ENCODE measurements around the gene CHRNA4.

The CHRNA4 gene

GRCh38 chr20:63359937-63360849, 956 bp downstream of the CHRNA4 start:
- Histone ChIP-seq H2AFZ (ENCODE audit: low read depth, low read length) (no peak overlapping the region), H4K20me1 (ENCODE audit: insufficient read depth, low read length) (peaks cover 24% of the 10 kb centered on the region), H3K79me2 (ENCODE audit: insufficient read depth, low read length) (no peaks in the 10 kb centered on the region), H3K9ac (ENCODE audit: low read depth, low read length) (no peak overlapping the region), H3K36me3 (ENCODE audit: insufficient read depth, low read length) (no peaks in the 10 kb centered on the region), H3K4me2 (ENCODE audit: insufficient read depth, low read length) (no peak overlapping the region), H3K27ac (ENCODE audit: low read length) (no peak overlapping the region), H3K27me3 (ENCODE audit: insufficient read depth, low read length, poor library complexity) (no peaks in the 10 kb centered on the region), H3K4me3 (ENCODE audit: low read depth in 1 of 2, low read length in 2 of 2) (no peak overlapping the region), H3K4me1 (ENCODE audit: insufficient read depth, low read length) (no peaks in the 10 kb centered on the region), H3K9me3 (ENCODE audit: insufficient read depth, low read length, severe bottlenecking) (no peaks in the 10 kb centered on the region)
- ATAC-seq (ENCODE audit: insufficient read depth, low read depth) (no peak), DNase-seq (no peak)
- TF ChIP-seq EZH2 (IDR thresholded peaks at IDR 0.05; ENCODE audit: borderline replicate concordance, low read depth, low read length, severe bottlenecking), result no peak
- TF ChIP-seq CTCF (IDR thresholded peaks at IDR 0.05; ENCODE audit: borderline replicate concordance, extremely low read depth, low read length, poor library complexity, severe bottlenecking), result no peak

GRCh38 chr20:63359164-63359934, 1.8 kb downstream of the CHRNA4 start:
- Histone ChIP-seq H3K27ac (ENCODE audit: low read length) (no peak overlapping the region), H3K9me3 (ENCODE audit: insufficient read depth, low read length, severe bottlenecking) (no peaks in the 10 kb centered on the region), H4K20me1 (ENCODE audit: insufficient read depth, low read length) (peaks cover 28% of the 10 kb centered on the region), H3K36me3 (ENCODE audit: insufficient read depth, low read length) (no peaks in the 10 kb centered on the region), H3K27me3 (ENCODE audit: insufficient read depth, low read length, poor library complexity) (no peaks in the 10 kb centered on the region), H3K4me3 (ENCODE audit: low read depth in 1 of 2, low read length in 2 of 2) (no peak overlapping the region), H3K79me2 (ENCODE audit: insufficient read depth, low read length) (no peaks in the 10 kb centered on the region), H3K9ac (ENCODE audit: low read depth, low read length) (no peak overlapping the region), H3K4me2 (ENCODE audit: insufficient read depth, low read length) (no peak overlapping the region), H2AFZ (ENCODE audit: low read depth, low read length) (no peak overlapping the region), H3K4me1 (ENCODE audit: insufficient read depth, low read length) (no peaks in the 10 kb centered on the region)
- TF ChIP-seq EZH2 (IDR thresholded peaks at IDR 0.05; ENCODE audit: borderline replicate concordance, low read depth, low read length, severe bottlenecking) (no peak), CTCF (IDR thresholded peaks at IDR 0.05; ENCODE audit: borderline replicate concordance, extremely low read depth, low read length, poor library complexity, severe bottlenecking) (no peak)
- DNase-seq, result no peak
- no peak for ATAC-seq (ENCODE audit: insufficient read depth, low read depth)

- no peak for DNase-seq
- H3K27ac ChIP-seq (ENCODE audit: low read length), result no peak overlapping the region
- no peak overlapping the region for H2AFZ ChIP-seq (ENCODE audit: low read depth, low read length)
- no peak overlapping the region for H3K4me2 ChIP-seq (ENCODE audit: insufficient read depth, low read length)
- H4K20me1 ChIP-seq (ENCODE audit: insufficient read depth, low read length), result peaks cover 22% of the 10 kb centered on the region
- TF ChIP-seq CTCF (IDR thresholded peaks at IDR 0.05; ENCODE audit: borderline replicate concordance, extremely low read depth, low read length, poor library complexity, severe bottlenecking), result no peak
- no peak for TF ChIP-seq EZH2 (IDR thresholded peaks at IDR 0.05; ENCODE audit: borderline replicate concordance, low read depth, low read length, severe bottlenecking)
- H3K36me3 ChIP-seq (ENCODE audit: insufficient read depth, low read length), result no peaks in the 10 kb centered on the region
- no peaks in the 10 kb centered on the region for H3K9me3 ChIP-seq (ENCODE audit: insufficient read depth, low read length, severe bottlenecking)
- H3K79me2 ChIP-seq (ENCODE audit: insufficient read depth, low read length), result no peaks in the 10 kb centered on the region
- H3K9ac ChIP-seq (ENCODE audit: low read depth, low read length), result no peak overlapping the region
- no peak overlapping the region for H3K4me3 ChIP-seq (ENCODE audit: low read depth in 1 of 2, low read length in 2 of 2)
- no peak for ATAC-seq (ENCODE audit: insufficient read depth, low read depth)
- no peaks in the 10 kb centered on the region for H3K27me3 ChIP-seq (ENCODE audit: insufficient read depth, low read length, poor library complexity)
- H3K4me1 ChIP-seq (ENCODE audit: insufficient read depth, low read length), result no peaks in the 10 kb centered on the region
Observed at GRCh38 chr20:63357921-63358905, 2.9 kb downstream of the CHRNA4 start.
